OCI-LY3 (cell line): ENCODE data around the gene CAV1.

Source experiments
- H2AFZ ChIP-seq: fragments of 200-600, 300-600 bp; shearing (Covaris generic); 2 replicates; pipeline ENCODE4 v1.6.0; 2014; ENCODE audit warnings: antibody characterized with exemption, low read depth, low read length
- H3K27ac ChIP-seq: fragments of 200-600, 300-600 bp; sonication (generic); 2 replicates; pipeline ENCODE4 v1.5.1; 2014; ENCODE audit warnings: mild to moderate bottlenecking, low read length, moderate library complexity, mixed read lengths
- H3K27me3 ChIP-seq: fragments of 200-600, 300-600 bp; sonication (generic); 2 replicates; pipeline ENCODE4 v1.6.1; 2014; ENCODE audit warnings: low read depth, low read length, mixed read lengths
- H3K36me3 ChIP-seq: fragments of 200-600, 300-600 bp; sonication (generic); replicated peaks from 2 replicates; pipeline ENCODE3; 2014; ENCODE audit warnings: low read depth, low read length, mixed read lengths
- H3K4me1 ChIP-seq: fragments of 300-600, 200-600 bp; sonication (generic); 2 replicates; pipeline ENCODE4 v1.6.1; 2014; ENCODE audit warnings: low read length, mixed read lengths
- H3K4me2 ChIP-seq: fragments of 200-600, 300-600 bp; sonication (generic); 2 replicates; pipeline ENCODE4 v1.6.1; 2014; ENCODE audit warnings: low read length, mixed read lengths
- H3K4me3 ChIP-seq: fragments of 300-600, 200-600 bp; sonication (generic); 2 replicates; pipeline ENCODE4 v1.5.1; 2014; ENCODE audit warnings: antibody characterized with exemption, mild to moderate bottlenecking, low read length, moderate library complexity
- H3K79me2 ChIP-seq: fragments of 300-600, 200-600 bp; shearing (Covaris generic); 2 replicates; pipeline ENCODE4 v1.6.1; 2014; ENCODE audit warnings: mild to moderate bottlenecking, low read length, mixed read lengths
- H3K9ac ChIP-seq: fragments of 300-600, 200-600 bp; shearing (Covaris generic); 2 replicates; pipeline ENCODE4 v1.6.0; 2014; ENCODE audit warnings: mild to moderate bottlenecking, low read length, moderate library complexity
- H3K9me3 ChIP-seq: fragments of 200-600, 300-600 bp; shearing (Covaris generic); 2 replicates; pipeline ENCODE4 v1.6.1; 2014; ENCODE audit warnings: low read length, mixed read lengths; ENCODE audit not compliant: insufficient read depth
- H4K20me1 ChIP-seq: fragments of 200-600, 300-600 bp; sonication (generic); 2 replicates; pipeline ENCODE4 v1.6.1; 2016; ENCODE audit warnings: low read length, mixed read lengths; ENCODE audit not compliant: insufficient read depth
- EZH2phosphoT487 ChIP-seq: fragments of 200-600 bp; shearing (Covaris generic); IDR thresholded peaks from 2 replicates; pipeline ENCODE4 v1.6.1; 2018; ENCODE audit warnings: antibody characterized with exemption, mixed run types, low read depth
- TF ChIP-seq, protein P1 (sequence below): fragments of 200-600, 300-600 bp; sonication (generic); IDR thresholded peaks from 2 replicates; pipeline ENCODE4 v1.5.1; 2014; ENCODE audit warnings: antibody characterized with exemption, low read length, low read depth

The CAV1 gene

DNA sequence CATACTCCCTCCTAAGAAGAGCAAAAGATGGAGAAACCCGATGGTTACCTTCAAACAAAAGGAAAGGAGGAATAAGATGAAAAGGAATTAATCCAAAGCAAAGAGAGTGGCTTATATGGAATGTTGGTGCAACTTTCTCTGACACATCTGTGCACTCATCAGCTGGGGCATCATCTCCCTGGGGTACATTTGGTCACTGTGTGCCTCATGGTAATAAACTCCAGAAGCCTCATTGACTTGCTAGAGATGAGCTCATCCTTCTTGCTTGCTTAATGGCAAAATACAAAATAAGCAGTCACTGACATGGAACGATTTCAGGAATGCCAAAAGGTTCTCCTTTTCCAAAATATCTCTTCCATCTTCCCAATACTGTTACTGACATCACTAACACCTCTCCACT lies 22.5 kb downstream of the CAV1 start:
- Histone ChIP-seq H3K27ac (no peak overlapping the region), H4K20me1 (no peaks in the 10 kb centered on the region), H2AFZ (no peak overlapping the region), H3K4me3 (no peak overlapping the region), H3K27me3 (no peaks in the 10 kb centered on the region), H3K36me3 (peaks cover 11% of the 10 kb centered on the region), H3K79me2 (no peaks in the 10 kb centered on the region), H3K4me2 (no peak overlapping the region), H3K4me1 (peaks cover 32% of the 10 kb centered on the region), H3K9me3 (no peaks in the 10 kb centered on the region), H3K9ac (no peak overlapping the region)
- TF ChIP-seq, protein P1, sequence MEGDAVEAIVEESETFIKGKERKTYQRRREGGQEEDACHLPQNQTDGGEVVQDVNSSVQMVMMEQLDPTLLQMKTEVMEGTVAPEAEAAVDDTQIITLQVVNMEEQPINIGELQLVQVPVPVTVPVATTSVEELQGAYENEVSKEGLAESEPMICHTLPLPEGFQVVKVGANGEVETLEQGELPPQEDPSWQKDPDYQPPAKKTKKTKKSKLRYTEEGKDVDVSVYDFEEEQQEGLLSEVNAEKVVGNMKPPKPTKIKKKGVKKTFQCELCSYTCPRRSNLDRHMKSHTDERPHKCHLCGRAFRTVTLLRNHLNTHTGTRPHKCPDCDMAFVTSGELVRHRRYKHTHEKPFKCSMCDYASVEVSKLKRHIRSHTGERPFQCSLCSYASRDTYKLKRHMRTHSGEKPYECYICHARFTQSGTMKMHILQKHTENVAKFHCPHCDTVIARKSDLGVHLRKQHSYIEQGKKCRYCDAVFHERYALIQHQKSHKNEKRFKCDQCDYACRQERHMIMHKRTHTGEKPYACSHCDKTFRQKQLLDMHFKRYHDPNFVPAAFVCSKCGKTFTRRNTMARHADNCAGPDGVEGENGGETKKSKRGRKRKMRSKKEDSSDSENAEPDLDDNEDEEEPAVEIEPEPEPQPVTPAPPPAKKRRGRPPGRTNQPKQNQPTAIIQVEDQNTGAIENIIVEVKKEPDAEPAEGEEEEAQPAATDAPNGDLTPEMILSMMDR, result no peak
- TF ChIP-seq EZH2phosphoT487, result no peak

DNA sequence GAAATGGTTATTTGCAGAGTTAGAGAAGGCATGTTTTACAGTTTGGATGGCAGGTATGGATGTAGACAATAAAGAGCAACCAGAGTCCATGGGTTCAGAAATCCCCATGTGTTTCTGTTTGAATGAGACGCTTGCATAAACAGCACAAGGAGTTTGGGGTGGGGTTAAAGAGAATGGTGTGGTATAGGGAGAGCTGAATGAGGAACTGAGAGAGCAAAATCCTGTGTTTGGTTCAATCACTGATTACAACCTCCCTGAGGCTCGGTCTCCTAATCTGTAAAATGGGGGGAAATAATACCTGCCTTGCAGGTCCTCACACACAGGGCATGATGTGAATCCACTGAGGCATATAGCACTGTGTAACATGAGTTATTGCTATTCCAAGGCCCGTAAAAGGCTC lies 23.7 kb downstream of the CAV1 start:
- Histone ChIP-seq H3K27ac (no peak overlapping the region), H3K36me3 (peaks cover 16% of the 10 kb centered on the region), H4K20me1 (no peaks in the 10 kb centered on the region), H3K79me2 (no peaks in the 10 kb centered on the region), H3K9ac (no peak overlapping the region), H3K4me3 (no peak overlapping the region), H3K4me1 (peaks cover 36% of the 10 kb centered on the region), H3K4me2 (peak overlapping the region; percentile 40), H3K9me3 (no peaks in the 10 kb centered on the region), H2AFZ (no peak overlapping the region), H3K27me3 (no peaks in the 10 kb centered on the region)
- no peak for TF ChIP-seq EZH2phosphoT487
- TF ChIP-seq, protein P1, result no peak

DNA sequence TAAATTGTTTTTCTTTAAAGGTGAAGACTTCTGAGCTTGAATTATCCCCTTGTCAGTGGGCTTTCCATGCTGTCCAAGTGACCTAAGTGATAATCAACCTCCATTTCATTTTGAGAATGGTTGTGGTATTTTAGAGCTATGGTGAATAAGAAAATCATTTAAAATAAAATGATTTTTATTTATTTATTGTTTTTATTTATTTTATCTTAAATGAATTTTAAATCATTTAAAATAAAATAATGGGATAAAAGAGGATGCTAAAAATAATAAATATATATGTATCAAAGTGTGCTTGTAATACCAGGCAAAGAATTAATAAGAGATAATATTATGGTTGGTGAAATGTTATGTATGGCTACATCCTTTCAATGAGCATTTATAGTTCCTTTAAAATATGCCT lies 24.5 kb downstream of the CAV1 start:
- no peaks in the 10 kb centered on the region for H3K27me3 ChIP-seq
- H2AFZ ChIP-seq, result no peak overlapping the region
- H3K79me2 ChIP-seq, result no peaks in the 10 kb centered on the region
- H3K36me3 ChIP-seq, result peaks cover 16% of the 10 kb centered on the region
- H3K27ac ChIP-seq, result no peak overlapping the region
- peaks cover 36% of the 10 kb centered on the region for H3K4me1 ChIP-seq
- no peak overlapping the region for H3K4me3 ChIP-seq
- H3K9me3 ChIP-seq, result no peaks in the 10 kb centered on the region
- no peaks in the 10 kb centered on the region for H4K20me1 ChIP-seq
- TF ChIP-seq EZH2phosphoT487, result no peak
- TF ChIP-seq, protein P1, result no peak
- no peak overlapping the region for H3K4me2 ChIP-seq
- no peak overlapping the region for H3K9ac ChIP-seq

DNA sequence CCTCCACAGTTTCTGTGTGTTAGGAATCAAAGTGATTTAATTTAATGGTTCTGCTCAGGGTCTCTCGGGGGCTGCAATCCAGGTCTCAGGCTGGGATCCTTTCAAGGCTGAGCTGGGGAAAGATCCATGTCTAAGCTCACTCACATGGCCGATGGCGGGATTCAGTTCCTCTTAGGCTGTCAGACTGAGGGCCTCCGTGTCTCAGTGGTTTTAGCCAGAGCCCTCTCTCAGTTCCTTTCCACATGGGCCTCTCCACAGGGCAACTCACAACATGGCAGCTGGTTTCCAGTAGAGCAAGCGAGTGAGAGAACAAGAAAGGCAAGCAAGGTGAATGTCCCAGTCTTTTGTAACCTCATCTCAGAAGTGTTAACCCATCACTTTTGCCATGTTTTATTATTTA lies 26.9 kb downstream of the CAV1 start:
- Histone ChIP-seq H3K4me3 (no peak overlapping the region), H3K4me1 (peaks cover 36% of the 10 kb centered on the region), H3K27ac (peak overlapping the region; percentile 6; the same call in 1 of the 2 replicates), H2AFZ (peak overlapping the region; percentile 10; the same call in 1 of the 2 replicates), H3K79me2 (no peaks in the 10 kb centered on the region), H3K9ac (no peak overlapping the region), H3K4me2 (peak overlapping the region; percentile 37), H3K27me3 (no peaks in the 10 kb centered on the region), H3K36me3 (peaks cover 16% of the 10 kb centered on the region), H4K20me1 (no peaks in the 10 kb centered on the region), H3K9me3 (no peaks in the 10 kb centered on the region)
- no peak for TF ChIP-seq EZH2phosphoT487
- TF ChIP-seq, protein P1, result no peak
